Stimulated activated CD8-positive, alpha-beta memory T cell treated with anti-CD3 and anti-CD28 coated beads, Interleukin-12 subunit alpha, Interleukin-12 subunit beta, amount 100 ng/mL, for 24 hours (primary cell): ENCODE data around the gene C2orf49.
"Not testable (repeated sequence)": the region's sequence is repeated elsewhere in the genome, so short reads cannot be mapped to it uniquely, and the experiment has no call there.

Experiments
- DNase-seq: peaks from one replicate; pipeline ENCODE4 v3.0.0-alpha.2; 2020; ENCODE audit errors: extremely low read depth

The C2orf49 gene

DNA sequence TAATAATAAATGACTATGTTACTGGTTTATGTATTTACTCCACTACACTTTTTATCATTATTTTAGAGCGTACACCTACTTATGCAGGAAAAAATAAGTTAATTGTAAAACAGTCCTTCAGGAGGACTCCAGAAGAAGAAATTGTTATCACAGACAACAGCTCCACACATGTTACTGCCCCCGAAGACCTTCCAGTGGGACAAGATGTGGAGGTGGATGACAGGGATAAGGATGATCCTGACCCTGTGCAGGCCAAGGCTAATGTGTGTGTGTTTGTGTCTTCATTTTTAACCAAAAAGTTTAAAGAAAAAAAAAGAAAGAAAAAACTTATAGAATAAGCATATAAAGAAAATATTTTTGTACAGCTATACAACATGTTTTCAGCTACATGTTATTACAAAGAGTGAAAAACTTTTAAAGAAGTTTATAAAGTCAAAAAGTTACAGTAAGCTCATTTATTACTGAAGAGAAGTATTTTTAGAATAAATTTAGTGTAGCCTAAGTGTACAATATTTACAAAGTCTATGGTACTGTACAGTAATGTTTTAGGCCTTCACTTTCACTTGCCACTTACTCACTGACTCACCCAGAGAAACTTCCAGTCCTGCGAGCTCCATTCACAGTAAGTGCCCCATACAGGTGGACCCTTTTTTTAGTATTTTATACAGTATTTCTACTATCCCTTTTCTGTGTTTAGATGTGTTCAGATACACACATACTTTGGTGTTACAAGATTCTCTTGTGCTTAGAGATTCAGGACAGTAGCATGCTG lies 15.3 kb upstream of the C2orf49 start:
- DNase-seq = no peak

DNA sequence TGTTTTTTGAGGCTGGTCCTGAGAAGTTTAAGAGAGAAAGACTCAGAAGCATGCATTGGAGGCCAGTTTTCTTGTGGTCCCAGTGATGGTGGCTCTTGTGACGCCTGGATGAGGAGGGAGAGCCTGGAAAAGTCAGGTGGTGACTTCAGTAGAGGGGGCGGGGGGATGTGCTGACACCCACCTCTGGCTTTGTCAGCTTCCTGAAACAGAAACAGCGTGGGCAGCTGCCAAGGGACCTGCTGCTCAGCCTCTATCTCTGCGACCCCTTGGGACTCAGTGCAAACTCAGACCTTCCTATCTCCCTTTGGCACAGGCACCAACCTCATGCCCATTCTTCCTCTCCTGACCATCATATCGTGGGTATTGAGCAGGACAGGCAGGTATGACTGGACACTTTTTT lies 14.2 kb upstream of the C2orf49 start:
- no peak for DNase-seq

DNA sequence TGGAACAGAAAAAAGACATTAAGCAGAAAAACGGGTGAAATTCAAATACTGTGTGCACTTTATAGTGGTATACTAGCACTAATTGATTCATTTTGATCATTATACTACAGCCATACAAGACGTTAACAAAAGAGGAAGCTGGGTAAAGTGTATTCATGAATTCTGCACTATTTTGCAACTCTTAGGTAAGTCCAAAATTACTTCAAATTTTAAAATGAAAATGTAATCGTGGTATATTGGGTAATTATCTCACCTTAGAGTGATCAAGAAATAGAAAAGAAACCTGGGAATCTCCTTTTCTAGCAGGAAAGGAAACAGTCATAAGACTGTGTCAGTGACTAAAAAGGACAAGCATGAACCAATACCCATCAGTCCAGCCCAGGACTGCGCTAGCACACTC lies 13.2 kb upstream of the C2orf49 start:
- no peak for DNase-seq

DNA sequence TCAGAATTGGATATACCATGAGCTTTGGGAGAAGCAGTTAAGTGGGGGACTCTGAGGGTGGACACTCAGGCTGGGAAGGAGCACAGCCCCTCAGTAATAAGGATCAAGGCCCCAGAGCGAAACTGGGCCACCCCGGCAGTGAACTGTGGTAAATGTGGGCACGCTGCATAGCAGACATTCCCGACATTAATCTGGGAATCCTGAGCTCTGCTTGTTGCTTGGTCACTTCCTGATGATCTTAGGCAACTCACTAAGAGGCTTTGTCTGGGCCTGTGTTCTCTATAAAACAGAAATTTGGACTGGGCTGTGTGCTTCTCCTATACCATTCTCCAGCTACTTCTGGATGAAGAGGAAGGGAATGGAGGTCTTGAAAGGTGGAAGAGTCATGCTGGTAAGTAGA lies 12.6 kb upstream of the C2orf49 start:
- DNase-seq = no peak

DNA sequence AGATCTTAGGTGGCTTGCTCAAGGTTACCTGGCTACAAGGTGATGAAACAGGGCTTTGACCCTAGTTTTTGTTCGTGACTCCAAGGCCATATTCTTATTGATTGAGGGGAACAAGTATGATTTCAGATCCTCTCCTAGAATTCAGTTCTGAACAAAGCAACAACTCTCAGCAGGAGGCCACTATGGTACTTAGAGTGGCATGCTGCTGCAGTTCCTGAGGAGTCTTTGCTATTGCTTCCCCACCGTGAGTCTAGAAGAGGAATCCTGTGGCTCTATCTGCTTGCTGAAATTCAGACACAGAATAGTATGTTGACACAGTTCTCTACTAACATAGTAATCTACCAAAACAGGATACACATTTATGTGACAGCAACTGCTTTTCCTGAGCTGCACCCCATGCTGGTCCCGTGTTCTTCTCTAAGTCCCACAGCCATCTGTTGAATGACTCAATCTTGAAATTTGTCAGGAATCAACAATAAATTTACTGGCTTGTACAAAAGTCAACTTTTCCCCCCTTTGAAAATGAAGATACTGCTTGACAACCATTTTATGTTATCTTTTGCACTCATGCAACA lies 11.9 kb upstream of the C2orf49 start:
- no peak for DNase-seq

DNA sequence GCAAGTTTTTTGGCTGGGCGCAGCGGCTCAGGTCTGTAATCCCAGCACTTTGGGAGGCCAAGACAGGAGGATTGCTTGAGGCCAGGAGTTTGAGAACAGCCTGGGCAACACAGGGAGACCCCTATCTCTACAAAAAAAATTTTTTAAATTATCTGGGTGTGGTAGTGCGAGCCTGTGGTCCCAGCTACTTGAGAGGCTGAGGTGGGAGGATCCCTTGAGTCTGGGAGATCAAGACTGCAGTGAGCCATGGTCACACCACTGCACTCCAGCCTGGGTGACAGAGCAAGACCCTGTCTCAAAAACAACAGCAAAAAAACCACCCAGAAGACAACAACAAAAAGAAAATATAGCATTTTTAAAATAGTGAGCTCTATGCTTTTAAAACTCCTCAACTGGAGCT lies 10.1 kb upstream of the C2orf49 start:
- DNase-seq = not testable (repeated sequence)

DNA sequence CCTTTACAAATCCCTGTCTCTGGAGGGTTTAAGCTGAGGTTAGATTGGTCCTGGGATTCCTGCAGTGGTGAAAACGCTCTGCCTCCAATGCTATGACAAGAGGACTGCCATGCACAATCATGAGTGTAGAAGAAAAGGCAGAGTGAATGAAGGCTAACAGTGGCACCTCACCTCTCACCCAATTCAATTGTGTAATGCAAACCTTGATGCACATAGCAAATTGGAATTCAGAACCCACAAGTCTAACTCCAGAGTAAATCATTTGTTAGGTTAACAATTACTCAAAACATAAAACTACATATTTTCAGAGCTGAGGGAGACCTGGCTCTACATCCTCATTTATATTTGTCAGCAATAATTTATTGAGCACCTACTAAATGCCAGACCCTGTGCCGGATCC lies 9.7 kb upstream of the C2orf49 start:
- DNase-seq = no peak

DNA sequence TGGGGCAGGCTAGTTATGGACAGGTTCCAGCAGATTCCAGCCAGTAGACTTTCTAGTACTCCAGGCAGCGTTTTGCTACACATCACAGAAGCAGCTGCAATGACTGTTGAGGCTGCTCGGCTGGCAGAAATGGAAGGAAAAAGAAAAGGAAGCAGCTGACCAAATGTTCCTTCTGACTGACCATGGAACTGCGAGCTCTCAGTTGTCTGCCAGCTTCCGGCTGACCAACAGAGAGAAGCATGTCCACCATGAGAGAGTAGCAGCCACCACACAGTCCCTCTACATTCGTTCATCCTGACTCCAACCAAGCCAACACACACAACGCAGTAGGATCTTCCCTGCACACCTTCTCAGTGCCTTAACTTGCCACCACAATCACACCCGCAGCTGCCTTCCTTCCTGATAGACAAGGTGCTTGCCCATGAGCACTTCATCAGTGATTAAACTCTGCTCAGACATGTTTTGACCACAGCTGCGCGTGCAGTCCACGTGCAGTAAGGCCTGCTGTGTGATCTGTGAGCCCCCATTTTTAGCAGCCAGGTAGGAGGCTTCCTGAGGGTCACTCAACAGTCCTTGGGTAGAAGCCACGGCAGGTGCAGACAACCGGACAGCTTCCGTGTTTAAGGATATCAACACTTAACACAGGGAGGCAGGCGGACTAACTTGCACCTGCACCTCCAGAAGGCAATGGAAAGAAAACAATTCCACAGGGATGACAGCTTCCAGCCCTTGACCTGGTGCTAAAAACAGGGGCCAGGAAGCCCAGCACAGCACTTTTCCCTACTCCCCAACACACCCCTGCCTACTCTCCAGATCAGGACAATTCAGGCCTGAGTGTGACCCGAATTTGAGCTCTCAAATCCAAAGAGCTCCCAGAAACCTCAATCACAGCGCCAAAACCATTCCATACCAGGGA lies 8.8 kb upstream of the C2orf49 start:
- no peak for DNase-seq

DNA sequence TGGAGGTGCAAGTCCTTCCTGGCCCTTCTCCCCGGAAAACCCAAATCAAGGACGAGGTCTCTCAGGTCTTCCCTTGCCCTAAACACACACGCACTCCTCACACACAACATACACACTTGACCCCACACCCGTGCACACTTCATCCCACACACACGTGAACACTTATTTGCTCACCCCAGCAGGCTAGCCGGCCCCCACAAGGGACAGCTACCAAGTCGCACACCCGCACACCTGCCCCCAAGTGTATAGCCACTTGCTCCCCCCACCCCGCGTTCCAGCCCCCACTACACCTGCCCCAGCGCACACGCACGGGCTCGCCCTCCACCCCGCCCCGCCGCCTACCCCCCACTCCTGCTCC lies 8.2 kb upstream of the C2orf49 start:
- no peak for DNase-seq

DNA sequence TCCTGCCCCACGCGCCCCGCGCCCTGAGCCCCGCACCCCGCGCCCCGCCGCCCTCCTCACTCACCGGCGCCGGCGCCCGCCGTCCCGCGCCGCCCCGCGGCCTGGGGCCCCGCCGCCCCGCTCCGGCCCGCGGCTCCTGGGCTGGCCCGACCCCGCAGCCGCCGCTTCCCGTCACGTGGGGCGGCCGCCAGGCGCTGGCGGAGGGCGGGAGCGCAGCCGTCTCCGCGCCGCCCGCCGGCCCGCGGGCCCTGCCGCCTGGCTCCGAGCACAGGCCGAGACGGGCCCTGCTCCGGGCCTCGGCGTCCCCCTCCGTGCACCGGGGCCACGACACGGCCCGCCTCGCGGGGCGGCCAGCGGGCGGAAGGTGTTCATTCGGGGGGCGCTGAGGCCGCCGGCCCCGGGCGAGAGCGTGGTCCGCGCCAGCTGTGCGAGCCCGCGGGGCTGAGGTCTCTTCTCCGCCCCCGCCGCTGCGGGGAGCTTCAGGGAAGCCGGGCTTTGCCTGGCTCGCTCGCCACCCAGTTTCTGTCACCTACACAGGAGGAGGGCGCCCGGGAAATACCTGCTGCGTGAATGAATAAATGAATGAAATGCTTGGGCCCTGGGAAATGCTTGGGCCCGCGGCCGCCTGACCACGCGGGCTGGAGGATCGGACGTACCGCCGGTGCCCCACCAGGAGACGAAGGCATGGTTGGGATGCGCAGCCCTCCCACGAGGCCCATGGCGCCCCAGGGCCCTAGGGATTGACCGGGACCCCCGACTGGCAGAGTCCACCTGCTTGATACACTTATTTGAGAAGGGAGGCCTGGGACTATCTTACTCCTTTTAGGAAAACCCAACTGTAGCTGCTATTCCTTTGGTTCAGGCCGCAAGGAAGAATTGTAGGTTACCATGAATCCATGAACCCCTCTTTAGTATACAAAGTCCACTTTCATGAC lies 7.5 kb upstream of the C2orf49 start, which contains the start of gene TGFBRAP1:
TSS of gene TGFBRAP1 (minus strand) at position 175 of the 935 bp plus-strand sequence. CDS start 21,434 bp downstream, outside the sequence.
- peak; percentile 9 for DNase-seq

DNA sequence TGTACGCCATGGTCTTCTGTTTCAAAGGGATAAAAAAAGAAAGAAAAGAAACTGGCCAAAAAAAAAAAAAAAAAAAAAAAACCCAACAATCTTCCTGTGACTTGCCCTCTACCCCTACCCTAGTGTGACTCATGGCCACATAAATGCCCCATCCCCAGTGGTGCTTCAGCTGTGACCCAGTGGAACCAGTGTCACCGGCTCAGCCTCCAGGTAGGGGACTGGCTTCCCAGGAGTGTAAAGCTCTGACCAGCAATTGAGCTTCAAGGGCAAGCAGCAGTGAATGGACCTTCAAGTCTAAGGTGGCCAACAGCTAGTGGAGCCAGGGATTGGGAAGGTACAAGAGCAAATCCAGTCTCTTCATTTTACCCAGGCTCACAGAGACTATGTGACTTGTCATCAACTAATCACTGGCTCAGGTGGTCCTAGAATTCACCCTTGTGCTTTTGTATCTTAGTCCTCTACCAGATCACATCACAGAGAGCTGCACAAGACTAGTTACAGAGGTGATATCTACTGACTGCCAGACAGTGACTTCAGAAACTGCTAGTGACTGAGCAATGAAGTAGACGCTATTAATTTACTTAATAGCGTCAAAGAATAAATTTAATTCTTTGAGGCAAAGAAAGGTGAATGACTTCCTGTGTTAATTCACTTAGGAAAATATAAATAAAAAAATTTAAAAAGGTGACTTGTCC lies 6.5 kb upstream of the C2orf49 start:
- DNase-seq = no peak

DNA sequence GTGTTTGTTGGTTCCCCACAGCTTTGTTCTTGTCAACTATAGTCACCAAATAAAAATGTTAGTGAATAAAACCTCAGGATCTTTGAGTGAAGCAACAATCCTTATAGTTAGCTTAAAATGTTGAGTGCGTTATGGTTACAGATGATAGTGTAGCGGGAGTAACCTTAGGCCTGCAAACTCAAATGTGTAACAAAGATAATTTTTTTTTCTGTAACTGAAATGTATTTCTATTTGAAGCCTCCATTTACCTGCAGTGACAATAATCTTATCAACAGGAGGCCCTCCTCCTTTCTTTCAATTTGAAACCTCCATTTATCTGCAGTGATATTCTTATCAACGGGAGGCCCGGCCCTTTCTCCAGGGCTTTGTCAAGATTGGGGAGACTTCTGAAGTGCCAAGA lies 3.1 kb upstream of the C2orf49 start:
- no peak for DNase-seq

DNA sequence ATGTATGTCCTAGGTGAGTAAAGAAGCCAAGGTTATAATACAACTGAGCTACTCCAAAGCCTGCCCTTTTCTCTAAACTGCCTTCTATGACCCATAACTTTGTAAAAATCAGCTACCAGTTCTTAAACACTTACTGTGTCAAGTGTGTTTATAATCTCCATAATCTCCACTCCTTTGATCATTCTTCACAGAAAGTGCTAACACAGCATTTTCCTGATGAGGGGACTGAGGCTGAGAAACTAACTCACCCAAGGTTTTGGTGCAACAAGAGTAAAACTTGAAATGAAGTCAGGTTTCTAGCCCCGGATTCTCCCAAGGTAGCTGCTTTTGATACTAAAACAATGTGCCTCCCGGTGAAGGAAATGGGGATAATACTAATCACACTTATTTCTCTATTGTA lies 1.9 kb upstream of the C2orf49 start:
- no peak for DNase-seq

DNA sequence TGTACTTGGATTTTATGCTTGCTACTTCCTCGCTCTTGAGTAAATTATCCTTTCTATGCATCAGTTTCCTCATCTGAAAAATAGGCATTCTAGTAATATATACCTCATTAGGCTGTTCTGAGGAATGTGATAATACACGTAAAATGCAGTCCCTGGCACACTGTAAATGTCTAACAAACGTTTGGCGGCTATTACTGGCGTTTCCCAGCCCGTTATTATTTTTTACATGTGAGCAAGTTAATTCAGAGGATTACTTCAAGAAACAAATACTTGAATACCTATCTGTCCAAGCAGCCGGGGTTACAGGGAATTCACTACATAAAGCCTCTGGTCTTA lies 586 bp upstream of the C2orf49 start:
- DNase-seq = no peak

DNA sequence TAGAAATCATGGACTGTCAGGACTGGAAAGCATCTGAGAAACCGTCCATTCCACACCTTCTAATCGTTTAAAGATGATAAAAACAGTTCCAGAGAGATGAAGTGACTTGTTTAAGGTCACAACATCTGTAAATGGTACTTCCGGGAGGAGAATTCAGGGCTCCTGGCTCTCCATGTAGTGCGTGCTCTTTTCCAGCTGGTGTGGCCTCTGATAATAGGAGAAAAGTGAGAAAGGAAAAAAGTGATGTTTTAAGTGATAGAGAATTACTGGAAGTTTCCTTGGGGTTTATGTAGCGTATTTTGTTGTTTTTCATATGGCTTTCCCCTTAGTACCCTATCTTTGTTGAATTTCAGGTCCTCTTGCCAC lies 663 bp downstream of the C2orf49 start:
- no peak for DNase-seq

DNA sequence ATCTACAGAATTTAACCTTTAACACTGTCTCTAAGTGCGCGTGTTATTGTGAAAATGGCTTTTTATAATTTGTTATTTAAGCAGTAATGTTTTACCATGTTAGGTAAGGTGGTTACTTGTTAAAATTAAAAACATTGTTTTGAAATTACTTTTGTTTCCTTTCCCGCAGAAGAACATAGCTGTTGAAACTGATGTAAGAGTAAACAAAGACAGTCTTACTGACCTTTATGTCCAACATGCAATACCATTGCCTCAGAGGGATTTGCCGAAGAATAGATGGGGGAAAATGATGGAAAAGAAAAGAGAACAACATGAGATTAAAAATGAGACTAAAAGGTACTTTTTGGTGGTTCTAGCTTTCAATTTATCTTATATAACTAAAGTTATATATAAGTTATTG lies 2.1 kb downstream of the C2orf49 start:
- no peak for DNase-seq

DNA sequence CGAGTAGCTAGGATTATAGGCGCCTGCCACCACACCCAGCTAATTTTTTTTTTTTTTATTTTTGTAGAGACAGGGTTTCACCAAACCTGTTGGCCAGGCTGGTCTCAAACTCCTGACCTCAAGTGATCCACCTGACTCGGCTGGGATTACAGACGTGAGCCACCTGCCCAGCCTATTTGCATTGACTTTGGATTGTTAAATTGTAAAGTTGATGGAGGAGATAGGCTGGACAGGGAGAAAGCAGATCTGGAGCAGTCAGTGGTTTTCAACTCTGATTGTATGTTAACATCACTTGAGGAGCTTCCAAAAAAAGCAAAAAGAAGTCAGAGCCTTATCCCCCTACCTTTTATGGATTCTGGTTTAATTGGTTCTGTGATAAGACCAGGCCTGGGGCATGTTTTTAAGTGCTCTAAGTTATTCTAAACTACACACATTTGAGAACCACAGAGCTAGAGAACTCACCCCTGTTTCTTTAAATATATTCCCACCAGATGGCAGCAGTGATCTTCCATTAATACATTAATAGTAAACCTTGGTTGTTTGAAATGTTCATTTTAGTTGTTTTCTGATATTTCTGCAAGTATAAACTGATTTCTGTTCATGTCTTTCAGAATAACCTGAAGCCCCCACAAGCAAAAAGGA lies 7.5 kb downstream of the C2orf49 start:
- DNase-seq = no peak

DNA sequence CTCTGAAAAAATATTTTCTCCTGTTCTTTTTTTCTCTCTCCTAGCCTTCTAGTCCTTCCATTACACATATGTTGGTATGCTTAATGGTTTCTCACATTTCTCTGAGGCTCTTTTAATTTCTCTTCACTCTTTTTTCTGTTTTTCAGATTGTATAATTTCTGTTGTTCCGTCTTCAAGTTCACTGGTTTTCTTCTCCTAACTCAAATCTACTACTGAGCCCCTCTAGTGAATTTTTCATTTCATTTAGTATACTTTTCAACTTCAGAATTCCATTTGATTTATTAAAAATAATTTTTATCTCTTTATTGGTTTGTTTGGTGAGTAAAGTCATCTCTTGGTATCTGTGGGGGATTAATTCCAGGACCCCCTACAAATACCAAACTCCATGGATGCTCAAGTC lies 19.8 kb downstream of the C2orf49 start:
- DNase-seq = no peak

DNA sequence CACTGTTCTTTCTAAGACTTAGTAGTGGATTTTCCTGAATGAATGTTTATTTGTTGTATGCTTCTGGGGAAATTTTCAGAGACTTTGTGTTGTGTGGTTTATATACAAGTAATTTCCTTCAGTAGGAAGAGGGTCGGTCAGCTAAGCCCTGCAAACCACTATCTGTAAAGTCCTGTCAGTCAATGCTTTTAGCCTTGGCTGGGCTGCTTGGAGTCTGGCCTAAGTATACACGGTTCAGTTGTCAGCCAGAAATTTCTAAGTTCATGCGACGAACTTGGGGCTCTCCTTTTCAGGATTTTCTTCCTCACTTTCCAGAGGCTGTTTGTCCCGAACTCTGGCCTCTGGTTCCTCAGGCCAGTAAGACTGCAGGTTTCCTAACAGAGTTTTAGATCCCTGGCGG lies 21.3 kb downstream of the C2orf49 start:
- DNase-seq = no peak

DNA sequence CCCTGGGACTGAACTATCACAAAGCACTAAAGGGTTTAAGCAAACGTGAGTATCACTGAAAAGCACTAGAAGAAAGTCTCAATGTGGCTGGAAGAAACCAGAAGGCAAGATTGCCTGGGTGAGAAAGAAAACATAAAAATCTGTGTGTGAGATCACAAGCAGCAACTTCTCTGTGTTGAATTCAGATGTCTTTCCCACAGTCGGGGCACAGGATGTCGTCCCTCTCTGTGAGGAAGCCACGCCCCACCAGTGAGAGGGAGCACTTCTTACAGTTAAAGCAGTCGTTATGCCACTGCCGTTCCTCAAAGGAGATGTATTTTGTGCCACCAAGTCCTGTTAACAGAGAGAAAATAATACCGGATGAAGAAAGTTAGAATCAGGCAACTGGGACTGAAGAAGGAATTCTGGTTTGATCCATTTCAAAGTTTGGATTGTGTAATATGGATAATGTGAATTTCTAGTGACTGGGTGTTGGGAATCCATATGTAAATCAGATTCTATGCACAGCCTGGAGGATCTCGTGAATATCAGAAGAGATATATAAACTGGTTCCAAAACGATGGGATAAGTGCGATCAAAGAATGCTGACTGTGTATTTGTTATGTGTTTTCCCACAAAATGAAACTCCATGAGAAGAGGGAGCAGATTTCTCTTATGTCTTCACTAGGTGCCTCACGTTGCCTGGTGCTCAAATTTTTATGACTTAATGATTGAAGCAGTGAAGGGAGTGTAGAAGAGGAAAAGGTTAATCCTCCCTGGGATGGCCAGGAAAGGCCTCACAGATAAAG lies 24.0 kb downstream of the C2orf49 start:
- no peak for DNase-seq
